Naive thymus-derived CD4-positive, alpha-beta T cell (primary cell): ENCODE results near the gene SUCO. TPM values are rescaled to one million over a fixed set of nuclear protein-coding genes. Genes with fewer than 3 reads are reported as not detected.

Experiments used
- ATAC-seq: fragments of 150-1000 bp; cut with Tn5 transposase; 2 replicates; pipeline ENCODE4 v1.10.0; 2021; ENCODE audit warnings: mild to moderate bottlenecking, moderate library complexity
- CTCF ChIA-PET: fragments of 350-600 bp; sonication (Branson Sonifier 250); formaldehyde crosslinking; loops from one replicate; lab custom pipeline; 2021; ENCODE audit warnings: antibody characterized with exemption; lab: Charles Lee
- POLR2A ChIA-PET: fragments of 350-600 bp; sonication (Branson Sonifier 250); formaldehyde crosslinking; loops from one replicate; lab custom pipeline; 2021; ENCODE audit warnings: antibody characterized with exemption, inconsistent platforms; lab: Charles Lee
- DNase-seq, 9 donors: peaks; one replicate each; pipeline versions ENCODE4 v3.0.0 to v3.0.0-alpha.2; 2020 to 2022; ENCODE audit warnings: mixed read lengths in 1 of 9
- H3K27ac ChIP-seq: one replicate; pipeline ENCODE4 v1.7.0; 2013; ENCODE audit warnings: mild to moderate bottlenecking, low read depth, low read length, moderate library complexity
- H3K27me3 ChIP-seq, 2 donors: one replicate each; pipeline ENCODE4 v1.7.0; 2013; ENCODE audit warnings: low read length in 2 of 2, mild to moderate bottlenecking in 2 of 2, moderate library complexity in 2 of 2; ENCODE audit not compliant: control insufficient read depth in 2 of 2, insufficient read depth in 2 of 2
- H3K36me3 ChIP-seq, 3 experiments: 1 replicate in 2 of 3; 2 replicates in 1 of 3; pipeline ENCODE4 v1.7.0; 2013; ENCODE audit warnings: low read length in 3 of 3, mild to moderate bottlenecking in 3 of 3, moderate library complexity in 1 of 3; ENCODE audit not compliant: insufficient read depth in 3 of 3, control insufficient read depth in 2 of 3
- H3K4me1 ChIP-seq, 2 donors: one replicate each; pipeline ENCODE4 v1.7.0; 2013; ENCODE audit warnings: low read length in 2 of 2, mild to moderate bottlenecking in 2 of 2, moderate library complexity in 1 of 2; ENCODE audit not compliant: control insufficient read depth in 2 of 2, insufficient read depth in 2 of 2
- H3K4me3 ChIP-seq: 2 replicates; pipeline ENCODE4 v1.7.0; 2013; ENCODE audit warnings: mild to moderate bottlenecking, low read length
- H3K9me3 ChIP-seq, 3 experiments: 1 replicate in 2 of 3; 2 replicates in 1 of 3; pipeline ENCODE4 v1.7.0; 2013; ENCODE audit warnings: low read length in 3 of 3; ENCODE audit not compliant: control insufficient read depth in 2 of 3
- H3K27ac Mint-ChIP-seq, 9 donors: one replicate each; pipeline ENCODE4 v1.8.0; 2020 to 2022; ENCODE audit warnings: mixed read lengths in 9 of 9, mild to moderate bottlenecking in 8 of 9, moderate library complexity in 5 of 9, inconsistent platforms in 2 of 9
- H3K27me3 Mint-ChIP-seq, 5 donors: one replicate each; pipeline ENCODE4 v1.8.0; 2021 to 2022; ENCODE audit warnings: mixed read lengths in 5 of 5, mild to moderate bottlenecking in 1 of 5
- H3K36me3 Mint-ChIP-seq, 5 donors: one replicate each; pipeline ENCODE4 v1.8.0; 2020 to 2022; ENCODE audit warnings: mixed read lengths in 5 of 5, mild to moderate bottlenecking in 3 of 5, inconsistent platforms in 1 of 5
- H3K4me1 Mint-ChIP-seq, 7 donors: one replicate each; pipeline ENCODE4 v1.8.0; 2020 to 2022; ENCODE audit warnings: mixed read lengths in 7 of 7, mild to moderate bottlenecking in 3 of 7, inconsistent platforms in 1 of 7
- H3K4me3 Mint-ChIP-seq, 10 donors: one replicate each; pipeline ENCODE4 v1.8.0; 2020 to 2022; ENCODE audit warnings: mild to moderate bottlenecking in 10 of 10, mixed read lengths in 10 of 10, moderate library complexity in 6 of 10, inconsistent platforms in 2 of 10
- H3K9me3 Mint-ChIP-seq, 11 donors: one replicate each; pipeline ENCODE4 v1.8.0; 2020 to 2022; ENCODE audit warnings: mixed read lengths in 11 of 11, mild to moderate bottlenecking in 4 of 11, inconsistent platforms in 1 of 11, moderate library complexity in 1 of 11
- intact Hi-C, 2 donors: fragments of 100-400 bp; cut with micrococcal nuclease; formaldehyde crosslinking; loops; one replicate each; pipeline ENCODE4 v1.15.1; 2023
- polyA plus RNA-seq, 2 donors: library from polyadenylated mRNA; unstranded; fragments of 300-500 nt; fragmentation: Illumina TruSeq; gene quantifications; one replicate each; pipeline ENCODE4 v1.2.3, GENCODE V29; 2021
- total RNA-seq, 6 experiments: library from RNA in 5 of 6; stranded (reverse) in 5 of 6; gene quantifications; 1 replicate in 5 of 6; 2 replicates in 1 of 6; pipeline ENCODE4 v1.2.3 and lab custom pipeline; 2021 to 2026

Gene SUCO
- total and polyA plus RNA-seq, 7 experiments from 2014 or later, result 13.6 to 95.0 (median 71.9) TPM

- DNase-seq (no peak), ATAC-seq (no peak)
- no peak overlapping the region for H3K4me3 ChIP-seq
- ChIA-PET CTCF (no interaction called here), POLR2A (no interaction called here)
- Mint-ChIP-seq H3K27me3 (peaks cover 0 to 18% (median 4%) of the 10 kb centered on the region in 5 donors), H3K4me3 (no peak overlapping the region), H3K36me3 (peaks cover 0 to 3% (median 0%) of the 10 kb centered on the region in 5 donors), H3K27ac (no peak overlapping the region), H3K9me3 (no peaks in the 10 kb centered on the region), H3K4me1 (peaks cover 0 to 6% (median 0%) of the 10 kb centered on the region in 7 donors)
- no peaks in the 10 kb centered on the region for H3K9me3 ChIP-seq
- intact Hi-C loops, result no loop called here
- no peak overlapping the region for H3K27ac ChIP-seq
- no peaks in the 10 kb centered on the region for H3K27me3 ChIP-seq
- no peaks in the 10 kb centered on the region for H3K36me3 ChIP-seq
- H3K4me1 ChIP-seq, result no peaks in the 10 kb centered on the region
Measured at GRCh38 chr1:172513479-172513878, 19.5 kb upstream of the SUCO start.

- intact Hi-C loops, result no loop called here
- no peak overlapping the region for H3K27ac ChIP-seq
- CTCF ChIA-PET, result no interaction called here
- H3K27ac Mint-ChIP-seq, result no peak overlapping the region
- POLR2A ChIA-PET, result no interaction called here
- H3K36me3 ChIP-seq, result no peaks in the 10 kb centered on the region
- H3K9me3 Mint-ChIP-seq, result no peaks in the 10 kb centered on the region
- H3K9me3 ChIP-seq, result no peaks in the 10 kb centered on the region
- H3K4me3 ChIP-seq, result no peak overlapping the region
- H3K4me1 Mint-ChIP-seq, result peaks cover 0 to 6% (median 0%) of the 10 kb centered on the region in 7 donors
- peaks cover 0 to 3% (median 0%) of the 10 kb centered on the region in 5 donors for H3K36me3 Mint-ChIP-seq
- no peak for DNase-seq
- H3K27me3 ChIP-seq, result no peaks in the 10 kb centered on the region
- ATAC-seq, result no peak
- no peaks in the 10 kb centered on the region for H3K4me1 ChIP-seq
- peaks cover 0 to 21% (median 4%) of the 10 kb centered on the region in 5 donors for H3K27me3 Mint-ChIP-seq
- H3K4me3 Mint-ChIP-seq, result no peak overlapping the region
Measured at GRCh38 chr1:172514108-172514507, 18.8 kb upstream of the SUCO start.

- no peaks in the 10 kb centered on the region for H3K9me3 Mint-ChIP-seq
- ChIA-PET CTCF (interaction anchor here (0.6 kb wide), 1 partner anchor 362 kb away, joined by 3 read pairs; no protein-coding TSS in a partner anchor), POLR2A (no interaction called here)
- intact Hi-C loops, result loop anchor here in 1 of 2 donors (5.0 kb wide), 1 partner anchor 33 kb away; no protein-coding TSS in a partner anchor
- H3K4me1 ChIP-seq, result no peaks in the 10 kb centered on the region
- peaks cover 0 to 3% (median 0%) of the 10 kb centered on the region in 5 donors for H3K36me3 Mint-ChIP-seq
- H3K27ac ChIP-seq, result no peak overlapping the region
- peaks cover 0 to 20% (median 0%) of the 10 kb centered on the region in 5 donors for H3K27me3 Mint-ChIP-seq
- no peaks in the 10 kb centered on the region for H3K27me3 ChIP-seq
- H3K36me3 ChIP-seq, result no peaks in the 10 kb centered on the region
- no peak overlapping the region for H3K27ac Mint-ChIP-seq
- no peak for DNase-seq
- no peak overlapping the region for H3K4me3 Mint-ChIP-seq
- no peaks in the 10 kb centered on the region for H3K9me3 ChIP-seq
- ATAC-seq, result no peak
- H3K4me1 Mint-ChIP-seq, result peaks cover 0 to 6% (median 0%) of the 10 kb centered on the region in 7 donors
- H3K4me3 ChIP-seq, result no peak overlapping the region
Measured at GRCh38 chr1:172515436-172515835, 17.5 kb upstream of the SUCO start.

- no peak overlapping the region for H3K4me3 ChIP-seq
- H3K9me3 ChIP-seq, result no peaks in the 10 kb centered on the region
- ChIA-PET CTCF (interaction anchor here (0.6 kb wide), 1 partner anchor 362 kb away, joined by 3 read pairs; no protein-coding TSS in a partner anchor), POLR2A (no interaction called here)
- DNase-seq, result no peak
- H3K4me1 Mint-ChIP-seq, result peaks cover 0 to 6% (median 0%) of the 10 kb centered on the region in 7 donors
- H3K27me3 Mint-ChIP-seq, result peaks cover 0 to 20% (median 0%) of the 10 kb centered on the region in 5 donors
- ATAC-seq, result peak; percentile 57
- H3K9me3 Mint-ChIP-seq, result no peaks in the 10 kb centered on the region
- H3K4me3 Mint-ChIP-seq, result no peak overlapping the region
- no peak overlapping the region for H3K27ac Mint-ChIP-seq
- H3K4me1 ChIP-seq, result no peaks in the 10 kb centered on the region
- no peaks in the 10 kb centered on the region for H3K27me3 ChIP-seq
- H3K36me3 Mint-ChIP-seq, result peaks cover 0 to 3% (median 0%) of the 10 kb centered on the region in 5 donors
- intact Hi-C loops, result loop anchor here in 1 of 2 donors (5.0 kb wide), 1 partner anchor 34 kb away; no protein-coding TSS in a partner anchor
- no peaks in the 10 kb centered on the region for H3K36me3 ChIP-seq
- no peak overlapping the region for H3K27ac ChIP-seq
Measured at GRCh38 chr1:172515927-172516326, 17.0 kb upstream of the SUCO start.

- Histone ChIP-seq H3K9me3 (no peaks in the 10 kb centered on the region), H3K27ac (no peak overlapping the region), H3K4me1 (no peaks in the 10 kb centered on the region), H3K27me3 (no peaks in the 10 kb centered on the region), H3K4me3 (no peak overlapping the region), H3K36me3 (no peaks in the 10 kb centered on the region)
- ChIA-PET POLR2A (no interaction called here), CTCF (no interaction called here)
- Mint-ChIP-seq H3K4me1 (peaks cover 0 to 2% (median 0%) of the 10 kb centered on the region in 7 donors), H3K9me3 (no peaks in the 10 kb centered on the region), H3K4me3 (no peak overlapping the region), H3K27me3 (peaks cover 0 to 21% (median 0%) of the 10 kb centered on the region in 5 donors), H3K27ac (no peak overlapping the region), H3K36me3 (peaks cover 0 to 3% (median 0%) of the 10 kb centered on the region in 5 donors)
- DNase-seq, result no peak
- ATAC-seq, result no peak
- intact Hi-C loops, result loop anchor here in 1 of 2 donors (5.0 kb wide), 1 partner anchor 35 kb away; no protein-coding TSS in a partner anchor
Measured at GRCh38 chr1:172517081-172517480, 15.9 kb upstream of the SUCO start.

GRCh38 chr1:172517545-172517944 is 15.4 kb upstream of the SUCO start:
- DNase-seq, result no peak
- H3K27ac Mint-ChIP-seq, result no peak overlapping the region
- CTCF ChIA-PET, result no interaction called here
- POLR2A ChIA-PET, result no interaction called here
- Histone ChIP-seq H3K27ac (no peak overlapping the region), H3K4me3 (no peak overlapping the region), H3K36me3 (no peaks in the 10 kb centered on the region), H3K27me3 (no peaks in the 10 kb centered on the region), H3K9me3 (no peaks in the 10 kb centered on the region), H3K4me1 (no peaks in the 10 kb centered on the region)
- peaks cover 0 to 3% (median 0%) of the 10 kb centered on the region in 5 donors for H3K36me3 Mint-ChIP-seq
- peaks cover 0 to 23% (median 0%) of the 10 kb centered on the region in 5 donors for H3K27me3 Mint-ChIP-seq
- ATAC-seq, result no peak
- intact Hi-C loops, result loop anchor here in 1 of 2 donors (5.0 kb wide), 1 partner anchor 35 kb away; no protein-coding TSS in a partner anchor
- no peak overlapping the region for H3K4me3 Mint-ChIP-seq
- H3K4me1 Mint-ChIP-seq, result peaks cover 0 to 2% (median 0%) of the 10 kb centered on the region in 7 donors
- H3K9me3 Mint-ChIP-seq, result no peaks in the 10 kb centered on the region

GRCh38 chr1:172529304-172529703 is 3.6 kb upstream of the SUCO start:
- Histone ChIP-seq H3K9me3 (no peaks in the 10 kb centered on the region), H3K27ac (no peak overlapping the region), H3K4me3 (no peak overlapping the region), H3K4me1 (peaks cover 7 to 11% of the 10 kb centered on the region in 2 donors), H3K27me3 (no peaks in the 10 kb centered on the region), H3K36me3 (peaks cover 0 to 7% (median 0%) of the 10 kb centered on the region in 3 experiments)
- Mint-ChIP-seq H3K9me3 (peaks cover 0 to 1% (median 0%) of the 10 kb centered on the region in 11 donors), H3K4me1 (peaks cover 12 to 27% (median 18%) of the 10 kb centered on the region in 7 donors), H3K4me3 (no peak overlapping the region), H3K36me3 (peaks cover 0 to 3% (median 0%) of the 10 kb centered on the region in 5 donors), H3K27ac (no peak overlapping the region), H3K27me3 (peaks cover 0 to 35% (median 4%) of the 10 kb centered on the region in 5 donors)
- ChIA-PET POLR2A (no interaction called here), CTCF (no interaction called here)
- DNase-seq, result no peak
- ATAC-seq, result no peak
- intact Hi-C loops, result no loop called here
